NCI-H2196 (cell line): ENCODE measurements around the gene SLC17A9.
"Not testable (repeated sequence)": the region's sequence is repeated elsewhere in the genome, so short reads cannot be mapped to it uniquely, and the experiment has no call there.

Source experiments
- DNase-seq: peaks from one replicate; lab custom pipeline; 2025; ENCODE audit not compliant: unreplicated experiment; lab: John Stamatoyannopoulos, UW

The SLC17A9 gene

GRCh38 chr20:62920039-62920645 lies 32.4 kb upstream of the SLC17A9 start:
- no peak for DNase-seq

DNA sequence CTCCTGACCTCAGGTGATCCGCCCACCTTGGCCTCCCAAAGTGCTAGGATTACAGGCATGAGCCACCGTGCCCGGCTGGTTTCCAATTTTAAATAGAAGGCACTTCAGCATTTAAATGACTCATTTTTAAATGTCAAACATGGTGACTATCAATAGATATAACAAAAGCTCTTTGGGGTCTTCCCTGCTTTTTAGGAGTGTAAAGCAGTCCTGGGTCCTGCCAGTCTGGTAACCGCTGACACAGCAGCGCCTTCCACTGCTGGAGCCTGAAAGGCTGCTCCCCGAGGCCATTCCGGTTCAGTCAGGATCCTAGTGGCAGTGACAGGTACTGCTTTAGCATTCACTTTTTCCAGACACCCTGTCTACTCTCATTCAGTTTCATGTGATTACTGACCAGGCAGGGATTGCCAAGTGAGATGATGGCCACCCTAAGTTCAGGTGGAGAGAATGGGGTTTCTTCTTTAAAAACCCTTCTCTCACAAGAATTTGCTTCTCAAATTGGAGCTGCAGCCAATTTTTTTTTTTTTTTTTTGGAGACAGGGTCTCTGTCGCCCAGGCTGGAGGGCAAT lies 31.3 kb upstream of the SLC17A9 start:
- peak; percentile 64 for DNase-seq

DNA sequence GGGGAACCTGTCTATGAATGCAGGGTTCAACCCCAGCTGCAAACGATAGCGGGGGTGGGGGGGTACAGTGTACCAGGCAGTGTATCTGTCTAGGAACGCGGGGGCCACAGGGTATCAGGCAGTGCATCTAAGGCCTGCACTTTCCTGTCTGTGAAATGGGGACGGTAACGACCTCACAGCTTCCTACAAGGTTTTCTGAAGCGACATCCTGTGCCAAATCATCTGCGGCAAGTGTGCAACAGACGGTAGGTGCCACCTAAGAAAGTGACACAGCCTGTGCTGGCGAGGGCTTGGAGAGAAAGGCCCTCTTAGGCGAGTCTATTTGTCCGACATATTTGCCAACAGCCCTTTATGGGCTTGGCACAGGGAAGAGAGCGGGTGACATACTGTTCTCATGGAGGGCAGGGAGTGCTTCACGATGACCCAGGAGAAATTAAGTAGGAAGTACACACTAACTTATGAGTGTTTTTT lies 30.0 kb upstream of the SLC17A9 start:
- no peak for DNase-seq

DNA sequence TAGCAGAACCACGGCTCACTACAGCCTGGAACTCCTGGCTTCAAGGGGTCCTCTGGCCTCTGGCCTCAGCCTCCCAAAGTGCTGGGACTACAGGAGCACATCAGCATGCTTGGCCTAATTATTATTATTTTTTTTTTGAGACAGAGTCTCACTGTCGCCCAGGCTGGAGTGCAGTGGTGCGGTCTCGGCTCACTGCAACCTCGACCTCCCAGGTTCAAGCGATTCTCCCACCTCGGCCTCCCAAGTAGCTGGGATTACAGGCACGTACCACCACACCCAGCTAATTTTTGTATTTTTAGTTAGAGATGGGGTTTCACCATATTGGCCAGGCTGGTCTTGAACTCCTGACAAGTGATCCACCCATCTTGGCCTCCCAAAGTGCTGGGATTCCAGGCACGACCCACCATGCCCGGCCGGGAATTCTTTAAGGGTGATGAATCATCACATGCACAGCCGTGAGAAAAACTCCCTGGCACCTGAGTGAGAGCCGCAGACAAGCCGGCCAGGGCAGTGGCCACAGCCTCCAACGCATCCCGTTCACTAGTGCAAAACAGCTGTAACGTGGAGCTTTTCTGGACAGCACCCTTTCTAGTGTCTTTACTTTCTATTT lies 29.3 kb upstream of the SLC17A9 start:
- not testable (repeated sequence) for DNase-seq

DNA sequence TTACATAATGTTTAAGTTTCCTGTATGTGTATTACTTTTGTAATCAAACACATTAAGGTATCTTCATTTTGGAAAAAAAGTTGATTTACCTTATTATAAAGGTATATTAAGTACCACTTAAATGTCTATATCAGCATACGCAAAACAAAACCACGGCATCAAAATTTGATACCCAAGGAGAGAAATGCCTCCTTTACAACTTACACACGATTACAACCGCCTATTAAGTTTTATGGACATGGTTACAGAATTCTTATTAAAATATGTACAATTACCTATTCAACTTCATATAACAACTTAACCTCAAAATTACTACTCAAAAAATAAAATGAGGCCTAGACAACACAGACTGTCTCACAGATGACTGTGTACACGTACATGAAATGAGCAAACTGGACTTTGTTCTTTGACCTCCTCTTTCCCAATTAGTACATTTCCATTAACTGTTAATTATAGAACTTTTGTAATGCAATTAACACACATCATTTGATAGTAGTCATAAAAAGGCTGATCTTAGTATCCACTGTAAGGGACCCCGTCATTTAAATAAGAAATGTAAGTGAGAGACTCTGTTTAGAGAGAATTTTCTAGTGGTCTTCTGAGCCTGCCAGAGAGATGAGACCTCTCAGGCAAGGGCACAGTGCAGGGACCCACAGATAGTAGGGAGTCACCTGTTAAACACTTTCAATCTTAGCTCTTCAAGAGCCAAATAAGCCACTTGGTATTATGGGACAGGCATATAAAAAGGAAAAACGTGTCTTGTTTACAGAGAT lies 28.7 kb upstream of the SLC17A9 start:
- no peak for DNase-seq

DNA sequence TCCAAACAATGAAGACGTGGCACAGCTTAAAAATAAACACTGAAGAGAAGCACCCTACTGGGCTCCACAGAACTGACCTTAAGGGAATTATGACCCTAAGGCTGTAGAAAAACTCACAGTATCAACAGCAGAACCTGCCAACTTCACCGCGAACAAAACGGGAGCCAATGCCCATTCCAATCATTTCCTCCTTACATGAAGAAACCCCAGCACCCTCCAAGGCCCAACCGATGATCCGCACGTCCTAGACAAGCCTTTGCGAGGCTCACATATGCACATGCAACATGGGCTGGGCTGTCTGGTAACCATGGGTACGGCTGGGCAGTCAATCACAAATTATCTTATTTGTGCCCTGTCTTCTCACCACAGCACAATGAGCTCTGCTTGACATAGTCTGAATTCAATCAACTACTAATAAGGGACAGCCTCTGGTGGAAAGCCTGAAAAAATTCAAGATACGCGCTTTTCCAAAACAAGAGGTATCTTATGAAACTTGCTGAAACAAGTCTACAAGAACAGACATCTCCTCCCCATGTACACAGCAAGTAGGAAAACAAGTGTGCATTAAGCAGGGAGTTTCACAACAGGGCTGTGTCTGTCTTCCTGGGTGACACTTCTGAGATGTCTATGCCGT lies 27.9 kb upstream of the SLC17A9 start:
- DNase-seq, result no peak

GRCh38 chr20:62925076-62925419 lies 27.5 kb upstream of the SLC17A9 start:
- no peak for DNase-seq

DNA sequence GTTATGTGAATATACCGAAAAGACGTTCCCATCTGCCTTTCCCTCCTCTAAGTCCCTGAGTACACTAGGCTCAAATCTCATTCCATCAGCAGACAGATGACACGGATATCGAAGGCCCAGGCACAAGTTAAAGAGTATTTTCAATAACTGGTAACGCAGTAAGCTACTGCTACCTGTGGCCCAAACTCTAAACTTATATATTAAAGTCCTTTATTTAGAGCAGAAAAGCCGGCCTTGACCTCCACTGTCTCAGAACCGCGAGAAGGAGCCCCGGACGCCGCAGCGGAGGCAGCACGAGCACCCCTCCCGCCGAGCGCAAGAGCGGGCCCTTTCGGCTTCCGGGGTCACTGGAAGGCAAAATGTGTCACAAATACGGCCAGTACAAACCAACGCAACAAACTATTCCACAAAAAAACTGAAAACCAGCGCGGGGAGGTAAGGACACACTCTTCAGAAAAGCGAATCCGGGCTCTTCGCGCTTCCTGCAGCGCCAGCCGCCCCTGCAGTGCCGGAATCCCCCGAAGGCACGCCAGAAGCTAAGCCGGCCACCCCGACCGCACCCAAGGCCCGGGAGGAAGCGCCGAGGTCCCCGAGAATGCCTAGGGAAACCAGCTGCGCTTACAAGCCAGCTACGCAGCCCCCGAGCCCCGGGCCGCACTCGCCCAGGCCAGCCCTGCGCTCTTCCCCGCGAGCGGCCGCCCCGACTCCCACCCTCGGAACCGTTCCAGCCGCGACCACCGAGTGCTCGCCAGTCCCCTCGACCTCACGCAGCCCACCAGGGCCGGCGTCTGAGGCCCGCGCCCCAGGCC lies 26.9 kb upstream of the SLC17A9 start:
- DNase-seq, result no peak

DNA sequence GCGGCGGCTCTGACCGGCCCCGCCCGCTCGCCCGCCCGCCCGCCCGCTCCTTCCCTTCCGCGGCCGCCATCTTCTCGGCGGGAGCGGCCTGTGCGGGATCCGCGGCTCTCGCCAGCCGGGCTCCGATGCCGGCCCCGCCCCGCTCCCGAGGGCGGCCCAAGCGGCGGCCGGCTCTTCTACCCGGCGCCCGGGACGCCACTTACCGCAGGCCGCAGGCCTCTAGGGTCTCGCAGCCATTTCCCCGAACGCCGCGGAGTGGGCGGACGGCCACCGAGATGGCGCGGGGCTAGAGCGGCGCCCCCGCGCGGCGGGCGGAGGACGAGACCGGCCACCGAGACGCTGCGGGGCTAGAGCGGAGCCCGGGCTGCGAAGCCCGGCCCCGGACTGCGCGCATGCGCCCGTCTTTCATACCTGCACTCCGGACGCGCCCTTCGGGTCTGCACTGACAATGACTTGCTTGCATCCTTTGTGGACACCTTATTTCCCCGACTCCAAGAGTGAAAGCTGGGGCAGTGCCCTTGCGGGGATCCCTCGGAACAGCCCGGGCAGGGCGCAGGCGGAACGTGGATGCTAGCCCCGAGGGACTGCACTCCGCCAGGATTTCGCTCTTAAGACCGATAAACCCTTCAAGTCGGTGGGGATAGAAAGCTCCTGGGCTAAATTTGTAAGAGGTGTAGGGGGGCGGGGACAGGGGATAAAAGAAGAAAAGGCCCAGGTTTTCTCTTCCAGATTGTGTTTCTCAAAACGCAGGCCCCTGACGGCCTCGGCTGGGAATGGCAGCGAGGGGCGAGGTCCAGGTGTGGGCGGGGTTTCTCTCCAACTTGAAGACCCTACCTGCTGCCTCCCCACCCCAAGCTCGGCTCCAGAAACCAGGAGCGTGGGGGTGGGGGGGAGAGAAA lies 26.0 kb upstream of the SLC17A9 start, which contains the start of gene DIDO1:
TSS of gene DIDO1 (minus strand) at position 277 of the 899 bp plus-strand sequence.
- DNase-seq, result peak; percentile 91

DNA sequence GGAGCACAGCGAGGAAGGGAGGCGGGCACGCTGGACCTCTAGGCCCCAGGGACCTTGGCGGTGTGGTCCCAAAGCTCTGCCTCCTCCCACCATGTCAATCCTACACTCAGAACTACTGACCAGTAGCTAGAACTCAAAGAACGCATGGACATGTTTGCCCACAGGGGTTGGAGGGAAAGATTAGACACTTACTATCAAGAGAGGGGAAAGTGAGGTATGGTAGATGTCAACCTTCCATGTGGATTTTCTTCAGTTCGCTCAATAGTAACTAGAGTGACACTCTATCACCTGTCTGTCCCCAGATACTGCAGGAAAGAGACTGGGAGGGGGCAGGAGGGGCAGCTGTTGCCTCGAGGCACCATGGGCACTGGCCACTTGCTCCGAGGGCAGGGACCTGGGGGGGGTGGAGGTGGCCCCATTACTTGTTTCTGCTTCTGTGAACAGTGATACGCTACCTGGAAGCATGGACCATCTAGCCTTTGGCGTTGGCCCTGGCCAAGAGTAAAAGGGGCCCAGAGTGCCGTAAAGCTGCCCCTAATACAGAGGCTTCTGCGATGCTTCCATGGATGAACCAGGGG lies 25.3 kb upstream of the SLC17A9 start:
- DNase-seq, result no peak

DNA sequence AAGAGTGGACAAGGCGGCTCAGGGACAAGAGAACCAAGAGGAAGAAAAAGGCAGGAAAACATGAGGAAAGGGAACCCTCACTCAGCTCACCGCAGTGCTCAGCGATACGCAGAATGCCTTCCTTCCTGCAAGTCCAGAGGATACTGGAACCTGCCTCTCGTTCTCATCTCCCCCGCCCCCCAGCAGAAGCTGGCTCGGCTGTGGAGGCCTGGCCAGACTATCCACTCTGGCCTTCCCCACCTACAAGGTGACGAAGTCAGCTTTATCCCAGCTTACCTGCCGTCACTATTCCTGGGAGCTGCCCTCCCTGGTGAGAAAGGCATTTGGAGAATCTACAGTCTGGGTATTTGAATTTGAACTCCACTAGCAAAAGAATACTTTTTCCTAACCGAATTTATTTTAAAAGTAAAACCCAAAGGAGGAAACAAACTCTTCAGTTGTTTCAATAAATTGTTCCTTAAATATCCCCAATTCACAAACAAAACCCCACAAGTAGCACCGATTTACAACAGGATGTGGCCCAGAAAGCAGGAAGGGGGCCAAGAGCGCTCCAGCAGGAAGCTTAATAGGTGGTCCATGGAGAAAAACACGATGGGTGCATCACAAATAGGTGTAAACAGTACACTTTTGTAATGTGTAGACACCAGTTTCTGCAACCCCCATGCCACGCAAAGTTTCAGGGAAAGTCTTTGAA lies 24.1 kb upstream of the SLC17A9 start:
- no peak for DNase-seq

GRCh38 chr20:62929051-62929538 lies 23.4 kb upstream of the SLC17A9 start:
- DNase-seq, result no peak

GRCh38 chr20:62931464-62931863 lies 21.0 kb upstream of the SLC17A9 start:
- DNase-seq, result no peak

GRCh38 chr20:62933966-62934365 lies 18.5 kb upstream of the SLC17A9 start:
- DNase-seq, result no peak

DNA sequence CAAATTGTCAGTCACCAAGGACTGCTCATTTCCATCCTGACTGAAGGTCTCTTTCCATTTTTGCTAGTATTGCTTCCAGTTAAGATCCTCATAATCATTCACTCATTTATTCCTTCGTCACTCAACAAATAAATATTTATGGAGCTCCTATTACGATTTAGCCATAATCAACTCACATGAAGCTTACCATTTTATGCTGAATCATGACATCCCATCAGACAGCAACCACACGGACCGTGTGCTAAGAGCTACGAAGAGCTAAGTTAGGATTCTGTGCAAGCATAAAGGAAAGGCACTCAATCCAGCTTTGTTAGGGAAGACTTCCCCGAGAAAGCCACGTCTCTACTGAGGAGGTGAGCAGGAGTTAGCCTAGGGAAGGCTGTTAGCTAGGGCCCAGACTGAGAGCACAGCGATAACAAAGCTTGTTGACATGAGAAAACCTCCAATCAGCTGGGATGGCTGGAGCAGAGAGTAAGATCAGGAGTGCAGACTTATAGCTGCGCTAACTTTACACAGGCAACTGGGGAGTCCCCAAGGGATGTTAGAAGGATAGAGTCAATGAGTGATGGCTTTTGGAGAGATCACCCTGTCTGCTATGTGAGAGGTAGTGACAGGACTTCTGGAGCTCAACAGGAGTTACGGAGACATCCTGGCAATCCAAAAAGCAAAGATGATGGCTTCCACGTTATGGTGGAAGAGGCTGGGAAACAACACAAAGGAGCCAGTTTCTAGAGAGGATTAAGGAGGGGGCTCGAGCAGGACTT lies 17.1 kb upstream of the SLC17A9 start:
- no peak for DNase-seq

- DNase-seq, result no peak
These were observed 16.4 kb upstream of the SLC17A9 start for GRCh38 chr20:62935968-62936585.
